CD14-positive monocyte (primary cell): Measurements from ENCODE around the gene GNAZ. TPM values are rescaled to one million over a fixed set of nuclear protein-coding genes. Genes with fewer than 3 reads are reported as not detected.

ENCODE experiments used
- DNase-seq, 3 donors: peaks; one replicate each; pipeline ENCODE4 v3.0.0-alpha.2; 2011 to 2022
- H2AFZ ChIP-seq: 2 replicates; pipeline ENCODE4 v1.6.0; 2012; ENCODE audit warnings: mild to moderate bottlenecking, low read depth, low read length, inconsistent platforms; ENCODE audit not compliant: insufficient read depth, poor library complexity, severe bottlenecking
- H3K27ac ChIP-seq, 2 donors: 1 replicate in 1 of 2; 2 replicates in 1 of 2; pipeline ENCODE4 v1.5.1; 2012 to 2013; ENCODE audit warnings: low read length in 2 of 2, control low read depth in 1 of 2, inconsistent platforms in 1 of 2, low read depth in 1 of 2, mild to moderate bottlenecking in 1 of 2
- H3K27me3 ChIP-seq, 2 donors: one replicate each; pipeline versions ENCODE4 v1.6.0 to v1.6.1; 2011 to 2013; ENCODE audit warnings: low read length in 2 of 2; ENCODE audit not compliant: control insufficient read depth in 2 of 2, insufficient read depth in 2 of 2
- H3K36me3 ChIP-seq, 2 donors: replicated peaks in 1 of 2; 1 replicate in 1 of 2; 2 replicates in 1 of 2; pipeline versions ENCODE4 v1.5.1 to v1.6.1; 2012 to 2013; ENCODE audit warnings: low read length in 2 of 2, control low read depth in 1 of 2, inconsistent platforms in 1 of 2, mild to moderate bottlenecking in 1 of 2; ENCODE audit not compliant: insufficient read depth in 2 of 2, control insufficient read depth in 1 of 2
- H3K4me1 ChIP-seq, 2 donors: 1 replicate in 1 of 2; 2 replicates in 1 of 2; pipeline versions ENCODE4 v1.5.1 to v1.6.1; 2012 to 2013; ENCODE audit warnings: low read length in 2 of 2, control low read depth in 1 of 2, inconsistent platforms in 1 of 2, mild to moderate bottlenecking in 1 of 2, moderate library complexity in 1 of 2; ENCODE audit not compliant: insufficient read depth in 2 of 2, control insufficient read depth in 1 of 2
- H3K4me2 ChIP-seq: replicated peaks from 2 replicates; pipeline ENCODE3; 2012; ENCODE audit warnings: low read length, moderate library complexity, mild to moderate bottlenecking; ENCODE audit not compliant: poor library complexity, severe bottlenecking; ENCODE audit errors: extremely low read depth
- H3K4me3 ChIP-seq, 3 experiments: fragments of 200-600 bp in 1 of 3; sonication (generic) in 1 of 3; replicated peaks in 1 of 3; 1 replicate in 2 of 3; 2 replicates in 1 of 3; pipeline ENCODE4 v1.5.1; 2011 to 2013; ENCODE audit warnings: low read length in 3 of 3, mild to moderate bottlenecking in 3 of 3, control low read depth in 2 of 3, low read depth in 2 of 3, inconsistent platforms in 1 of 3, moderate library complexity in 1 of 3
- H3K79me2 ChIP-seq: 2 replicates; pipeline ENCODE4 v1.6.0; 2012; ENCODE audit warnings: mild to moderate bottlenecking, control low read depth, inconsistent platforms, low read length, moderate library complexity; ENCODE audit not compliant: insufficient read depth
- H3K9ac ChIP-seq: 2 replicates; pipeline ENCODE4 v1.6.0; 2017; ENCODE audit warnings: low read length, mild to moderate bottlenecking; ENCODE audit not compliant: insufficient read depth, poor library complexity, severe bottlenecking
- H3K9me3 ChIP-seq, 2 donors: replicated peaks in 1 of 2; 1 replicate in 1 of 2; 2 replicates in 1 of 2; pipeline versions ENCODE4 v1.5.1 to v1.6.1; 2012 to 2013; ENCODE audit warnings: low read length in 2 of 2, control low read depth in 1 of 2; ENCODE audit not compliant: control insufficient read depth in 1 of 2, insufficient read depth in 1 of 2
- H4K20me1 ChIP-seq: 2 replicates; pipeline ENCODE4 v1.6.0; 2012; ENCODE audit warnings: mild to moderate bottlenecking, low read length, control low read depth, moderate library complexity; ENCODE audit not compliant: insufficient read depth
- H3K27ac Mint-ChIP-seq, 7 donors: one replicate each; pipeline ENCODE4 v1.8.0; 2020; ENCODE audit warnings: mild to moderate bottlenecking in 7 of 7, mixed read lengths in 7 of 7, moderate library complexity in 6 of 7, inconsistent platforms in 2 of 7
- H3K27me3 Mint-ChIP-seq, 3 donors: one replicate each; pipeline ENCODE4 v1.8.0; 2021 to 2022; ENCODE audit warnings: low read depth in 3 of 3, mild to moderate bottlenecking in 3 of 3, mixed read lengths in 3 of 3, moderate library complexity in 3 of 3, inconsistent platforms in 1 of 3
- H3K36me3 Mint-ChIP-seq, 2 donors: one replicate each; pipeline ENCODE4 v1.8.0; 2020; ENCODE audit warnings: mixed read lengths in 2 of 2, inconsistent platforms in 1 of 2, mild to moderate bottlenecking in 1 of 2
- H3K4me1 Mint-ChIP-seq: one replicate; pipeline ENCODE4 v1.8.0; 2020; ENCODE audit warnings: mild to moderate bottlenecking, mixed read lengths
- H3K4me3 Mint-ChIP-seq, 2 donors: one replicate each; pipeline ENCODE4 v1.8.0; 2020; ENCODE audit warnings: mild to moderate bottlenecking in 2 of 2, mixed read lengths in 2 of 2, moderate library complexity in 1 of 2
- H3K9me3 Mint-ChIP-seq, 7 donors: one replicate each; pipeline ENCODE4 v1.8.0; 2020 to 2022; ENCODE audit warnings: mixed read lengths in 7 of 7, mild to moderate bottlenecking in 6 of 7, moderate library complexity in 6 of 7, inconsistent platforms in 2 of 7
- WGBS: methylation state at CpG from one replicate; pipeline ENCODE4 v1.1.5; 2013; ENCODE audit warnings: missing lambda C conversion rate; ENCODE audit not compliant: insufficient coverage; 5-methylcytosine and 5-hydroxymethylcytosine counted together
- intact Hi-C, 2 donors: fragments of 100-400 bp; cut with micrococcal nuclease; formaldehyde crosslinking; loops; one replicate each; pipeline versions ENCODE4 v1.15.0 to v1.15.1; 2023
- polyA plus RNA-seq, 3 donors: library from polyadenylated mRNA; depleted of rRNA in 1 of 3; unstranded in 2 of 3; stranded (reverse) in 1 of 3; fragments of 300-500 nt in 2 of 3; fragments of >200 nt in 1 of 3; fragmentation: Illumina TruSeq in 2 of 3; gene quantifications; 1 replicate in 2 of 3; 2 replicates in 1 of 3; pipeline ENCODE4 v1.2.3, GENCODE V29; 2012 to 2021
- TF ChIP-seq, protein P1 (sequence below): fragments of 200-600 bp; IDR thresholded peaks from one replicate; pipeline ENCODE4 v1.8.0; 2022; ENCODE audit warnings: antibody characterized with exemption, mild to moderate bottlenecking

GNAZ gene
- polyA plus RNA-seq, 3 donors = 0.04 to 0.05 TPM; not detected in 1

DNA sequence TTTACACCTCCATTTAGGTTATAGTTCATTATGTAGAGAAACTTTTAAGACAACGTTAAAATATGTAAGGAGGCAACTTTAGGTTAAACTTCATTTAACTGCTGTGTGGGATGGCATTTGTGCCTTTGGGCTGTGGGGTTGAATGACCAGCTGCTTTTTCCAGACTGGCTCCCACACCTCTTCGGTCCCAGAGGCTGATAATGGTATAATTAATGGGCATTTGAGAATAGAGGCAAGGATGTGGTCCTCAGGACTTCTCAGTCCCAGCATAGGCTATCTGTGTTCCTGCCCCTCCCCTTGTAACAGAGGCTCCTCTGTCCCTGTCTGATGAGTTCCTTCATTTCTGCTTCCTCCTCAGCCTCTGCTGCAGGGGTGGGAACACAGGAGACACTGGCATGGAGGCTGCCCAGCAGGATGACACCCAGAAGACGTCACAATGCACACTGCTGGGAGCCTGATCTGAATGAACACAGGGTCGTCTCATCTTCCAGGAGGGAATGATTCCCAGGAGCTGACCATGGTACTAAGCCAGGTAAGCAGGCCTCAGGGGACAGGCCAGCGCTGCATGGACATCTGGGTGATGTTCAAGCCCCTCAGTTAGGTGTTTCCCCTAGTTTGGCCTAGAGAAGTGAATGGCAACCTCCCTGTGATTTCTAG lies 17.1 kb upstream of the GNAZ start:
- Histone ChIP-seq H3K27me3 (no peaks in the 10 kb centered on the region), H3K9ac (no peak overlapping the region), H2AFZ (no peak overlapping the region), H3K4me2 (no peak overlapping the region), H3K9me3 (peaks cover 0 to 5% of the 10 kb centered on the region in 2 donors), H3K36me3 (no peaks in the 10 kb centered on the region), H3K79me2 (no peaks in the 10 kb centered on the region), H3K4me1 (no peaks in the 10 kb centered on the region), H3K4me3 (no peak overlapping the region), H4K20me1 (no peaks in the 10 kb centered on the region), H3K27ac (no peak overlapping the region)
- no peaks in the 10 kb centered on the region for H3K36me3 Mint-ChIP-seq
- peaks cover 7 to 20% (median 13%) of the 10 kb centered on the region in 3 donors for H3K27me3 Mint-ChIP-seq
- 75% methylated on average over 4 of the region's 5 CpGs for WGBS
- intact Hi-C loops = no loop called here
- TF ChIP-seq, protein P1, sequence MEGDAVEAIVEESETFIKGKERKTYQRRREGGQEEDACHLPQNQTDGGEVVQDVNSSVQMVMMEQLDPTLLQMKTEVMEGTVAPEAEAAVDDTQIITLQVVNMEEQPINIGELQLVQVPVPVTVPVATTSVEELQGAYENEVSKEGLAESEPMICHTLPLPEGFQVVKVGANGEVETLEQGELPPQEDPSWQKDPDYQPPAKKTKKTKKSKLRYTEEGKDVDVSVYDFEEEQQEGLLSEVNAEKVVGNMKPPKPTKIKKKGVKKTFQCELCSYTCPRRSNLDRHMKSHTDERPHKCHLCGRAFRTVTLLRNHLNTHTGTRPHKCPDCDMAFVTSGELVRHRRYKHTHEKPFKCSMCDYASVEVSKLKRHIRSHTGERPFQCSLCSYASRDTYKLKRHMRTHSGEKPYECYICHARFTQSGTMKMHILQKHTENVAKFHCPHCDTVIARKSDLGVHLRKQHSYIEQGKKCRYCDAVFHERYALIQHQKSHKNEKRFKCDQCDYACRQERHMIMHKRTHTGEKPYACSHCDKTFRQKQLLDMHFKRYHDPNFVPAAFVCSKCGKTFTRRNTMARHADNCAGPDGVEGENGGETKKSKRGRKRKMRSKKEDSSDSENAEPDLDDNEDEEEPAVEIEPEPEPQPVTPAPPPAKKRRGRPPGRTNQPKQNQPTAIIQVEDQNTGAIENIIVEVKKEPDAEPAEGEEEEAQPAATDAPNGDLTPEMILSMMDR = no peak
- no peak overlapping the region for H3K27ac Mint-ChIP-seq
- no peak for DNase-seq
- peaks cover 6 to 14% (median 9%) of the 10 kb centered on the region in 7 donors for H3K9me3 Mint-ChIP-seq
- H3K4me1 Mint-ChIP-seq = no peaks in the 10 kb centered on the region
- no peak overlapping the region for H3K4me3 Mint-ChIP-seq

DNA sequence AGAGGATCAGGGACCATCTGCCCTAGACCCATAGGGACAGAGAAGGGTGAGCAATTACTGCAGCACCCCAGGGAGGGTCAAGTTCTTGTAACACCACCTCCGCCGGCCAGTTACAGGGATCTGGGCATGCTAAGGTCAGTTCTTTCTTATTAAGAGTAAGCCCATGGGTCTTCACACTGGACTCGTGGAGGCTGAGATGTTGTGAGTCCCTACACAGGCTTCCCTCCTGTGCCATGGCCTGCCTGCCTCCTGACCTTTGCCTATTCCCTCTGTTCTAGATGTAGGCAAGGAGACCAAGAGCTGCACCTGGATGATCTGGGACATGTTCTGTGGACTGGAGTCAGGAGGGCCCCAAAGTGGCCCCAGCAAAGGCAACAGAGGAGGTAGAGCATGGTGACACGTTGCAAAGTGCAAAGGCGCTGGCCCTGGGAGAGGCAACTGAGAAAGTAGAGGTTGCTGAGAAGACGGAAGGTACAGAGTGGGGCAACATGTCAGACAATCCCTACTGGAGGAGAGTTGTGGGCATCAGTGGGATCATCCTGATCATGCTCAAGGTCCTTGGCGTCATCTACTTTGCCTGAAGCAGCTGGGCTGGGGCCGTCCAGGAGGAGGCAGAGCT lies 16.3 kb upstream of the GNAZ start:
- Histone ChIP-seq H3K36me3 (no peaks in the 10 kb centered on the region), H3K4me3 (no peak overlapping the region), H3K79me2 (no peaks in the 10 kb centered on the region), H3K4me1 (no peaks in the 10 kb centered on the region), H3K27me3 (no peaks in the 10 kb centered on the region), H3K9me3 (peaks cover 0 to 5% of the 10 kb centered on the region in 2 donors), H2AFZ (no peak overlapping the region), H3K27ac (no peak overlapping the region), H3K4me2 (no peak overlapping the region), H3K9ac (no peak overlapping the region), H4K20me1 (no peaks in the 10 kb centered on the region)
- Mint-ChIP-seq H3K4me1 (no peaks in the 10 kb centered on the region), H3K27me3 (peaks cover 6 to 18% (median 13%) of the 10 kb centered on the region in 3 donors), H3K4me3 (no peak overlapping the region), H3K27ac (no peak overlapping the region), H3K36me3 (no peaks in the 10 kb centered on the region), H3K9me3 (peaks cover 3 to 14% (median 9%) of the 10 kb centered on the region in 7 donors)
- DNase-seq = no peak
- TF ChIP-seq, protein P1 = no peak
- 96% methylated on average over 5 of the region's 8 CpGs for WGBS
- intact Hi-C loops = no loop called here
